Measurements from ENCODE around the gene RPA3. TPM values are rescaled to one million over a fixed set of nuclear protein-coding genes. Genes with fewer than 3 reads are reported as not detected.
A peak's percentile ranks its signal among the peaks of the same experiment; 100 is the strongest.

The RPA3 gene
- total RNA-seq, 1 experiment from 2014 or later: 38.9 TPM

DNA sequence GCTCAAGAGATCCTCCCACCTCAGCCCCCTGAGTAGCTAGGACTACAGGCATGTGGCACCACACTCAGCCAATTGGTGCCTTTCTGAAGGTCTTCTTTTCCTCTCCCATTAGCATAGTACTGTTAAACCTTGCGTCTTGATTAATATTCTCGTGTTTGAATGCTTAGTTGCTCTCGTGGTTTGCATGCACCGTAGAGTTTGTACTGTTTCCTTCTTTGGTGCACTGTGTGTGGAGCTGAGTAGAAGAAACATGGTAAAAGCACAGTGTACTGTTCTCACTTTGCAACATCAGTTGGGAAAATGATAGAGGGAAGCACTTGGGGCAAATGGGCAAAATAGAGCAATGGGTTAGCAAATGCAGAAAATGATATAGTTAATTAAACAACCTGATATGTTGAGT lies 27.6 kb upstream of the RPA3 start:
- H3K9me2 ChIP-seq (replicated peaks; ENCODE audit: low read length): no peaks in the 10 kb centered on the region
- TF ChIP-seq EZH2phosphoT487 (IDR thresholded peaks at IDR 0.05; ENCODE audit: borderline replicate concordance, low read length) (no peak), EZH2 (IDR thresholded peaks at IDR 0.05; ENCODE audit: low read length, unreplicated experiment) (no peak)
- TF ChIP-seq, protein P1, sequence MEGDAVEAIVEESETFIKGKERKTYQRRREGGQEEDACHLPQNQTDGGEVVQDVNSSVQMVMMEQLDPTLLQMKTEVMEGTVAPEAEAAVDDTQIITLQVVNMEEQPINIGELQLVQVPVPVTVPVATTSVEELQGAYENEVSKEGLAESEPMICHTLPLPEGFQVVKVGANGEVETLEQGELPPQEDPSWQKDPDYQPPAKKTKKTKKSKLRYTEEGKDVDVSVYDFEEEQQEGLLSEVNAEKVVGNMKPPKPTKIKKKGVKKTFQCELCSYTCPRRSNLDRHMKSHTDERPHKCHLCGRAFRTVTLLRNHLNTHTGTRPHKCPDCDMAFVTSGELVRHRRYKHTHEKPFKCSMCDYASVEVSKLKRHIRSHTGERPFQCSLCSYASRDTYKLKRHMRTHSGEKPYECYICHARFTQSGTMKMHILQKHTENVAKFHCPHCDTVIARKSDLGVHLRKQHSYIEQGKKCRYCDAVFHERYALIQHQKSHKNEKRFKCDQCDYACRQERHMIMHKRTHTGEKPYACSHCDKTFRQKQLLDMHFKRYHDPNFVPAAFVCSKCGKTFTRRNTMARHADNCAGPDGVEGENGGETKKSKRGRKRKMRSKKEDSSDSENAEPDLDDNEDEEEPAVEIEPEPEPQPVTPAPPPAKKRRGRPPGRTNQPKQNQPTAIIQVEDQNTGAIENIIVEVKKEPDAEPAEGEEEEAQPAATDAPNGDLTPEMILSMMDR (conservative IDR thresholded peaks at IDR 0.05; ENCODE audit: low read depth, low read length): no peak
- H3K4me2 ChIP-seq (ENCODE audit: low read length): no peak overlapping the region
- no peaks in the 10 kb centered on the region for H3K4me1 ChIP-seq (ENCODE audit: insufficient read depth, low read length)
- intact Hi-C loops (cut with micrococcal nuclease): no loop called here
- DNase-seq (no peak), ATAC-seq (no peak)
- no peak overlapping the region for H2AFZ ChIP-seq (ENCODE audit: low read length)
- no TSS peak for BruUV-seq (replicated peaks)
- H3K27ac ChIP-seq (ENCODE audit: low read length): no peak overlapping the region
- no peaks in the 10 kb centered on the region for H3K27me3 ChIP-seq (ENCODE audit: low read length)
- H3K4me3 ChIP-seq (ENCODE audit: low read length): no peak overlapping the region
- no peaks in the 10 kb centered on the region for H4K20me1 ChIP-seq (ENCODE audit: low read length)
- H3F3A ChIP-seq (ENCODE audit: low read length, unreplicated experiment): no peaks in the 10 kb centered on the region
- ChIA-PET CTCF (no interaction called here), POLR2A (ENCODE audit: unreplicated experiment) (no interaction called here)
- H3K9ac ChIP-seq (ENCODE audit: low read length): no peak overlapping the region
- no peaks in the 10 kb centered on the region for H3K9me3 ChIP-seq (ENCODE audit: low read length)
- no peaks in the 10 kb centered on the region for H3K79me2 ChIP-seq (ENCODE audit: low read length)
- H3K36me3 ChIP-seq (ENCODE audit: low read depth, low read length): no peaks in the 10 kb centered on the region

GRCh38 chr7:7745258-7745657 lies 26.9 kb upstream of the RPA3 start:
- no peaks in the 10 kb centered on the region for H4K20me1 ChIP-seq (ENCODE audit: low read length)
- DNase-seq (no peak), ATAC-seq (no peak)
- BruUV-seq (replicated peaks): no TSS peak
- no peak overlapping the region for H3K4me2 ChIP-seq (ENCODE audit: low read length)
- H3F3A ChIP-seq (ENCODE audit: low read length, unreplicated experiment): no peaks in the 10 kb centered on the region
- H3K27me3 ChIP-seq (ENCODE audit: low read length): no peaks in the 10 kb centered on the region
- ChIA-PET POLR2A (ENCODE audit: unreplicated experiment) (no interaction called here), CTCF (no interaction called here)
- no peaks in the 10 kb centered on the region for H3K36me3 ChIP-seq (ENCODE audit: low read depth, low read length)
- no peaks in the 10 kb centered on the region for H3K4me1 ChIP-seq (ENCODE audit: insufficient read depth, low read length)
- H2AFZ ChIP-seq (ENCODE audit: low read length): no peak overlapping the region
- no peak overlapping the region for H3K9ac ChIP-seq (ENCODE audit: low read length)
- H3K9me3 ChIP-seq (ENCODE audit: low read length): no peaks in the 10 kb centered on the region
- no peak overlapping the region for H3K4me3 ChIP-seq (ENCODE audit: low read length)
- H3K9me2 ChIP-seq (replicated peaks; ENCODE audit: low read length): no peaks in the 10 kb centered on the region
- H3K27ac ChIP-seq (ENCODE audit: low read length): no peak overlapping the region
- intact Hi-C loops (cut with micrococcal nuclease): no loop called here
- TF ChIP-seq EZH2 (IDR thresholded peaks at IDR 0.05; ENCODE audit: low read length, unreplicated experiment) (no peak), EZH2phosphoT487 (IDR thresholded peaks at IDR 0.05; ENCODE audit: borderline replicate concordance, low read length) (no peak)
- TF ChIP-seq, protein P1 (conservative IDR thresholded peaks at IDR 0.05; ENCODE audit: low read depth, low read length): no peak
- H3K79me2 ChIP-seq (ENCODE audit: low read length): no peaks in the 10 kb centered on the region

GRCh38 chr7:7742223-7742622 lies 23.8 kb upstream of the RPA3 start:
- Histone ChIP-seq H3K4me2 (ENCODE audit: low read length) (no peak overlapping the region), H3K9me3 (ENCODE audit: low read length) (no peaks in the 10 kb centered on the region), H3K4me3 (ENCODE audit: low read length) (no peak overlapping the region), H3K27me3 (ENCODE audit: low read length) (no peaks in the 10 kb centered on the region), H3K9me2 (replicated peaks; ENCODE audit: low read length) (no peaks in the 10 kb centered on the region), H3F3A (ENCODE audit: low read length, unreplicated experiment) (no peaks in the 10 kb centered on the region), H3K36me3 (ENCODE audit: low read depth, low read length) (no peaks in the 10 kb centered on the region), H3K79me2 (ENCODE audit: low read length) (no peaks in the 10 kb centered on the region), H2AFZ (ENCODE audit: low read length) (no peak overlapping the region), H4K20me1 (ENCODE audit: low read length) (no peaks in the 10 kb centered on the region), H3K9ac (ENCODE audit: low read length) (no peak overlapping the region), H3K27ac (ENCODE audit: low read length) (no peak overlapping the region), H3K4me1 (ENCODE audit: insufficient read depth, low read length) (peaks cover 23% of the 10 kb centered on the region)
- TF ChIP-seq EZH2 (IDR thresholded peaks at IDR 0.05; ENCODE audit: low read length, unreplicated experiment) (no peak), EZH2phosphoT487 (IDR thresholded peaks at IDR 0.05; ENCODE audit: borderline replicate concordance, low read length) (no peak)
- TF ChIP-seq, protein P1 (conservative IDR thresholded peaks at IDR 0.05; ENCODE audit: low read depth, low read length): 0 out of 2 replicates have a peak, but pooled peaks have one; percentile 14
- CTCF ChIA-PET: no interaction called here
- BruUV-seq (replicated peaks): no TSS peak
- POLR2A ChIA-PET (ENCODE audit: unreplicated experiment): no interaction called here
- ATAC-seq (no peak), DNase-seq (no peak)
- intact Hi-C loops (cut with micrococcal nuclease): no loop called here
